GM21576 (cell line): ENCODE measurements around the gene CACNA1G.

Experiments
- ATAC-seq: cut with Tn5 transposase; IDR thresholded peaks from one replicate; pipeline ENCODE4 v1.9.1; 2021; ENCODE audit warnings: mild to moderate bottlenecking, moderate library complexity; ENCODE audit not compliant: unreplicated experiment

Gene CACNA1G

DNA sequence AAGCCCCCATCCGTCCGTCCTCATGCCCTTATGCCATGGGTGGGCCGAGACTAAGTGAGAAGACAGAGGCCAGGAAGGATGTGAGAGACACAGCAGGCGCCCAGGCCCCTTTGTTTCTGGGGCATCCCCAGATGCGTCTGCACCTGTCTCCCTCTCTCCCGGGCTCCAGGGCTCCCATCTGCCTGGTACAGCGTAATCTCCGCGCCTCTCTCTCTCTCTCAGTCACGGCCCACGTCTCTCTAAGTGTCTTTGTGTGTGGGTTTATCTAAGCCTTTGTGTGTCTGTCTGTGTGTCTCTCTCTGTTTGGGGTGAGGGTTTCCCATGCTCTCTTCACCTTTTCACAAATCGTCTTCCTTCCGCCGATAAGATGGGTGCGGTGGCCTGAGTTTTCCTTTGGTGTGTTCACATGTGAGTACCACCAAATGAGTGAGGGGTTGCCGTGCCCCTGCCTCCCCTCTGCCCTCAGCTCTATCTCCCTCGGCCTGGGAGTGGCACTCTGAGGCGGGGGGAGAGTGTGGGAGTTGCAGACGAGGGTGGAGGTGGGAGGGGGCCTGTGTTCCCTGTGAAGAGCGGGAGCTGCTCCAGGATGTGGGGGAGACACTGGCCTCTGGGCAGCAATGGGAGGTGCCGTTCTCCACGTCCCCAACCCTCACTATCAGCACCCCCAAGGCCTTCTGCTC, 48.3 kb downstream of the CACNA1G start:
- no peak for ATAC-seq

DNA sequence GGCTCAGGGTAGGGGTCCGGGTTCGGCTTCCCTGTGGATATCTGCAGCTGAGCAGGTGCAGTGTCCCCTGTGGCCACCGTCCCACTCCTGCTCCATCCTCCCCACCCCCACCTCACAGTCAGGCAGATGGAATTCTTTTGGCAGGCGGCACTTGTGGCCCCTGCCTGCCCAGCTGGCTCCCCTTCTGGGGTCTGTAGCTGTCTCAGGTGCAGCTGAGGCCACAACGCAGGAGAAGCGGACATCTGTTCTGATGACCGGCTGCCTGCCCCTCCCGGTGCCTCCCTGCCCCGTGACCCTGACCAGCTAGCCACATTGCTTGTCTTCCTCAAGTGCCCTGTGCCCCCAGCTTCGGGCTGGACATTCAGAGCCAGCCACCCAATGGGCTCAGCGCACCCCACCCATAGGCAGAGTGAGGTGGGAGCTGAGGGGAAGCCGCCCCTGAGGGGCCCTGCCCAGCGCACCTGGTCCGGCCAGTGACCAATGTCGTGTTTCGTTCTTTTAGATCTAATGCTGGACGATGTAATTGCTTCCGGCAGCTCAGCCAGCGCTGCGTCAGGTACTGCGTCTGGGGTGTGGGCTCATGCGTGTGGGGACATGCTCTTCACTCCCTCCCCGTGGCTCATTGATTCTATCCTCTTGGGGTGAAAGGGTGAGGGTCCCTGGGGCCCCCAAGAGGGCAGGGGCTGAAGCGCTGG, 49.0 kb downstream of the CACNA1G start:
- no peak for ATAC-seq

DNA sequence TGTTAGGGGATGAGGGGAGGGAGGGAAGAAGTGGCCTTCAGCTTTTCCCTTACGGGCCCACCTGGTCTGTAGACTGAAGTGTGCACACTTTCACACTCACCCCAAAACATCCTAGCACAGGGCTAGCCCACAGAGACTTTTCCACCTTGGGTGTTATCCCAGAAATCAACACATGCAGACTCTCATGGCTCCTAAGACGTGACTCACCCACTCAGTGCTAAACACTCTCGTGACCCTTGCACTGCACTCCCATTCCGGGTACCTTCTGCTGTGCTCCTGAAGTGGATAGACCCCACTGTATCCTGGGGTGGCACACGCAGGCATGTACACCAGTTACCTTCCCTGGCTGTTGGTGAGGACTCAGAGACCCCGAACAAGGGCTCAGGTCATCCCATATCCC, 51.1 kb downstream of the CACNA1G start:
- ATAC-seq: no peak

DNA sequence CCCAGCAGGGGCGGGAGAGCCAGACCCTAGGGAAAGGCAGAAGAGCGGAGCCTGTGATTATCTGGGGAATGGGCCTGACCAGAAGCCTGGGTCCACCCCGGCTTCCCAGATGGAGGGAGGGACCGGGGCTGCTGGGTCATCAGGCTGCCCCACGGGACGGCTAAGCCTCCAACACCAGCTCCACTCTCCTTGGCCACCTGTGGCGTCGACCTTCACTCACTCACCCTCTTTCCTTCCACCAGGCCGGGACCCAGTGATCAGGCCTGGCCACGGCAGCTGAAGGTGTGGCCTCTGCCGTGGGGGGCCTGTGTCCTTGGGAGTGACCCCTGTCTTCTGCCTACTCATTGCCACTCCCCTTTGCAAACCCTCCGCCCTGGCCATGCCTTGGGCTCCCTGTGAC, 51.8 kb downstream of the CACNA1G start:
- ATAC-seq: no peak

DNA sequence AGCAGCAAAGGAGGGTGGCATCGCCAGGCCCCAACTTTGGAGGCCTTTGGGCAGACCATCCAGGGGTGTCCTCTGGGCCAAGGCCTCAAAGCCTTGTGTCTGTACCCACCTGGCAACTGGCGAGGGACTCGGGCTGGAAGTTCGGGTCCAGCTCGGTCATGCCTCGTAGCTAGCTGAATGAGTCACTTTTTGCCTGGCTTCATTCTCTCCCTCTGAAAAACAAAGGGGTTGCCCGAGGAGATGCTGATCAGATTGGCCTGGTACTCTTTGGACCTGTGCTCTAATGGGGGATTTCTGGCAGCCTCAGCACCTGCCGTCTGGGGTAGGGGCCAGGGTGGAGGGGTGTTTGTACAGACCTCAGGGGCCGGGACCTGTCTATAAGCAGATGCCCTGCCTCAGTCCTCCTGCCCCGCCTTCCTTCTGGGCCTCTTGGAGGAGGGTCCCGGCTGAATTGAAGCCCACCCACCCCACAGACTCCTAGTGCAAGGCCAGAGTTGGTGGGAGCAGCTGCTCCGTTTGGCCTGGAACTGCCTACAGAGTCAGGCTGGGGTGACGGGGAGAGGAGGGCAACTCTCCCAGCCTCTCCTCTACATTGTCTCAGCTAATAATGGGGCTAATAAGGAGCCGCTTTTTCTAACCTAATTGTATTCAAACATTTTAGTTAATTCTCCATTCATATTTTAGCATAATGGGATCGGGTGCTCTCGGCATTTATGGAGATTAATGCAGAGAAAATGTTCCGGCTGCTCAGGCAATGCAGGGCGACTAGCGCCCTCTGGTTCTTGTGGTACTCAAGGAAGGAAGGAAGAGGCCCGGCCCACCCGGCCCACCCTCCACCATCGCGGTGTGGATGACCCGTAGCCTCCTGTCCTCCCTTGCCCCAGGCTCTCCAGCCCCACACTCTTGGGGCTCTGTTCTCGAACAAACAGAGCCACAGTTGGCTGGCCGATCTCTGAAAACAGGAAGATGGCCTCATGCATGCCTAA, 52.8 kb downstream of the CACNA1G start:
- no peak for ATAC-seq

DNA sequence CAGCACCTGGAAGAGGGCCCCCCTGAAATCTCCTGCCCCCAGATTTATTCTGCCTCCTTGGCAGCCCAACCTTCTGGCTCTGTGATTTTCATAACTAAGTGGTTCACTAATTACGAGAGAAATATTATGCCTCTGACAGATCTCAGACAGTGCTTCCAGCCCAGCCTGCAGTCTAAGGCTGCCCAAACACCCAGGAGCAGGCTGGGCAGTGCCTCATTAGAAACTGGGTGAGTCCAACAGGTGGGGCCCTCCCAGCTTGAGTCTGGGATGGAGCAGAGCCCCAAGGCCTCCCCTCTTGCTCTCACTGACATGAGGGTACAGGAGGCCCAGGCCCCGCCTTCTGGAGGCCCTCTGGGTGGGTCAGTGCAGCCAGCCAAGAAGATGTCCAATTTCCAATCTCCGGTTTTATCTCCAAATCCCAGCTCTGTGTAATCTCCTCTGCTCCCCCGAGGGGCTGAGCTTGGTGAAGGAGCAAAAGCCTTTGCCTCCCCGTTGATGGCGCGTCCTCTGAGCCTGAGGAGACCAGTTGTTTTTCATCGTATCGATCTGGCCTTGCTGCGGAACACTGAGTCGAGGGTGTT, 54.0 kb downstream of the CACNA1G start:
- no peak for ATAC-seq

DNA sequence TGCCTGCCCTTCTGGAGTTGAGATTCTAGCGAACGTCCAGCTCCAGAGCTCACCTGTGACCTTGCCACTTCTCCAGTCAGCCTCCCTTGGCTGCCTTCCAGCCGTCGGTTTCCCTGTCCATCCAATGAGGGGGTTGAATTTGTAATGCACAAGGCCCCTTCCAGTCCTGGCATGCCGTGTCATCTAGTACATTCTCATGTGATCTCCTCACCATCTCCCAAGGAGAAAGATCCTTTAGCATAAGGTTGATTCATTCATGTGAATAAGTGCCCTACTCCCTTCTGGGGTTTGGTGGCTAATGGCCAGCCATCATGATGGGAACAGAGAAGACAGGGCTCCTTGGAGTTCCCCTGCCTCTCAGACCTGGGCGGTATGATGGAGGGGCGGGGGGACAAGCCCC, 55.3 kb downstream of the CACNA1G start:
- ATAC-seq: no peak

DNA sequence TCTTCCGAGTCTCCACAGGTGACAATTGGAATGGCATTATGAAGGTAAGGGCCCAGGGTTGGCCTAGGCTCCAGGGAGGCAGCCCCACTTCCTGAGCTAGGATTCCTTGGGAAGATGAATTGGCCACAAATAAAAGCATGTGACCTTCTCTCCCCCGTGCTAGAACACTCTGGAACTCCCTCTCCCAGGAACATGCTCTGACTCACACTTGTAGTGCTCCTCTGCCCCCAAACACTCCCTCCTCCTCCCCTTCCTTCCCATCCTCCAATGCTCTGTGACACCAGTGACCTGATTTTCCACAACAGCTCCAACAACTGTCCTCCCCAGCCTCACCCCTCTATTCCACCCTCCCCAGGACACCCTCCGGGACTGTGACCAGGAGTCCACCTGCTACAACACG, 57.8 kb downstream of the CACNA1G start:
- no peak for ATAC-seq

DNA sequence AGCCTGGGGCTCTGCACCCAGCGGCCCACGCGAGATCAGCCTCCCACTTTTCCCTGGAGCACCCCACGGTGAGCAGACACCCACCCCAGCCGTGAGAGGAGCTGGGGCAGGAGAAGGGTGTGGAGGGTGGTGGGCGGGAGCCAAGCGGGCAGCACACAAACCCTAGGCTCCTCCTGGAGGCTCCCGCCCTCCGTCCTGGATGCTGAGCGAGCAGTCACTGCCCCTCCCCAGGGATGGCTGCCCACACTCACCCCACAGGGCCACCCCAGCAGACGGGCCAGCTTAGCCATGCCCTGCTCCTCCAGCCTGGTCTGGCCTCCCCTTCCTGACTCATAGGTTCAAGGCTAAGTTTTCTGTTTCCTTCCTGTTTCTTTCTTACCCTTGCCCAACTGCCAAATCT, 58.4 kb downstream of the CACNA1G start:
- ATAC-seq: no peak

DNA sequence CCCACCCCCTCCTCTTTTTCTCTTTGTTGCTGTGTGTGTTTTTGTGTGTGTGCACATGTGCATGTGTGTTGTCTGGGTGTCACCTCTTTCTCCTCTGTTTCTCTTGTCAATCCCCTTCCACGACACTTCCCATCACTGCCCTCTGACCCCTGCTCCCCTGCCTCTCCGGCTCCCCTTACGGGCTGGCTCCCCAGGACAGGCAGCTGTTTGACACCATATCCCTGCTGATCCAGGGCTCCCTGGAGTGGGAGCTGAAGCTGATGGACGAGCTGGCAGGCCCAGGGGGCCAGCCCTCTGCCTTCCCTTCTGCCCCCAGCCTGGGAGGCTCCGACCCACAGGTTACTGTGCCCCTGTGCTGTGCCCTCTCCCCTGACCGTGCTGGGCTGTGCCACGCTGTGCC, 59.0 kb downstream of the CACNA1G start:
- ATAC-seq: no peak

DNA sequence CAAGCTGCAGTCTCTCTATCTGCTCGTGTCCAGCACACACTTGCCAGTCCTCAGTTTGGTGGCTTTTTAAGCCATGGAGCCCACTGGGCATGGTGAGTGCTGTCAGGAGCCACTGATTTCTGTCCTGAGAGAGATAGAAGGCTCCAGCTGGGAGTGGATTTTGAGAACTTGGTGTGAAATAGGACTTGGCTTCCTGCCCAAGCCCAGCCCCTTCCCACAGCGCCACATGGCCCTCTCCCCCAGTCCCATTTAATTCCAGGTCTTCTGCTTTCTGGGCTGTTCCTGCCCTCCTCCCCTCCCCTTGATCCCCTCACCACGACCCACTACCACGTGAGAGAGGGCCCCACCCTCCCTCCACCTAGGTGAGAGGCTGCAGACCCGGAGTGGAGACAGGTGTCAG, 59.7 kb downstream of the CACNA1G start:
- ATAC-seq: no peak

DNA sequence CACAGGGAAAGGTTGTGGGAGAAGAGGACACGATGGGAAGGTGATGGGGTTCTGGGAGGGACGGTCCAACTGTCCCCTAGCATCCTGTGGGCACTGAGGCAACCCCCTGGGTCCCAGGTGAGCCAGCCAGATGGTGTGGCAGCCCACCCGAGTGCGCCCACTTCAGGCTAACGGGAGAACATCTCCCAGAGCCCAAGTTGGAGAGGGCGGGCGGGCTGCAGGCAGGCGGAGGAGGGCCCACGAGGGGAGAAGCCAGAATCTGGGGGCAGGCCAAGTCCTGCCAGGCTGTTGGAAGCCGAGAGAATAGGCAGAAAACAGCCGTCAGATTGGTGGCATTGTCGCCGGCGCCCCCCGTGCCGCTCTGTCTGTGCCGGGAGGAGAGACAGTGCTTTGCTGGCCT, 60.3 kb downstream of the CACNA1G start:
- no peak for ATAC-seq

DNA sequence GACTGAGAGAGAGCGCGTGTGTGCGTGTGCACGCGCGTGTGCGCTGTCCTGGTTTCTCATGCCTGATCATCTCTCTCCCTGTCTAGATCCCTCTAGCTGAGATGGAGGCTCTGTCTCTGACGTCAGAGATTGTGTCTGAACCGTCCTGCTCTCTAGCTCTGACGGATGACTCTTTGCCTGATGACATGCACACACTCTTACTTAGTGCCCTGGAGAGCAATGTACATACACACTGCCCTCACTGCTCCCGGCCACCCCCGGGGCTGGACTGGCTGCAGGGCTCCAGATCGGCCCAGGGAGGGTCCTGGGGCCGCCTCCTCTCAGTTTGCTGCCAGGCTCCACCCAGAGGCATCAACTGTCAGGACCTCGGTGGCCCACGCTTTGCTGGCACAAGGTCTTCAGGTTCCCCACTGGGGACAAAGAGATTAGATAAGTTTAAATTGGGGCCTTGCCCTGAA, 61.1 kb downstream of the CACNA1G start:
- ATAC-seq: no peak

DNA sequence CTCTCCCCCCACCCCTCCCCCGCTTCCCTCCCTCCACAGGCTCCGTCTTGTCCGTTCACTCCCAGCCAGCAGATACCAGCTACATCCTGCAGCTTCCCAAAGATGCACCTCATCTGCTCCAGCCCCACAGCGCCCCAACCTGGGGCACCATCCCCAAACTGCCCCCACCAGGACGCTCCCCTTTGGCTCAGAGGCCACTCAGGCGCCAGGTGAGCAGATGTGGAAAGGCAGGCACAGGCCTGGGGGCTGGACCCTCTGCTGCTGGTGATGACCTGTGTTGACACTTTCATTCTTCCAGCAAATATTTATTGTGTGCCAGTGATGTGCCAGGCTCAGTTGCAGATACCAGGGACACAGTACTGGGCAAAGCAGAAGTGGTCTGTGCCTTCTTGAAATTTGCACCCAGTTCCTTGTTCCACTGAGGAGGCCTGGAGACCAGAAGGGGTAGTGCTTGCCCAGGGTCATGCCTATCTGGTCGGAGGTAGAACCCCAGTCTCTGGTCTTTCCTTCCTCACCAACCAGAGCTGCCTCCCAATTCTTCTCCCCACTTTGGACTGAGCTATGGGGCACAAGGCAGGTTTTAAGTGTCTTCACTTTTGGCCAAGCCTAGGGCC, 63.9 kb downstream of the CACNA1G start:
- no peak for ATAC-seq

DNA sequence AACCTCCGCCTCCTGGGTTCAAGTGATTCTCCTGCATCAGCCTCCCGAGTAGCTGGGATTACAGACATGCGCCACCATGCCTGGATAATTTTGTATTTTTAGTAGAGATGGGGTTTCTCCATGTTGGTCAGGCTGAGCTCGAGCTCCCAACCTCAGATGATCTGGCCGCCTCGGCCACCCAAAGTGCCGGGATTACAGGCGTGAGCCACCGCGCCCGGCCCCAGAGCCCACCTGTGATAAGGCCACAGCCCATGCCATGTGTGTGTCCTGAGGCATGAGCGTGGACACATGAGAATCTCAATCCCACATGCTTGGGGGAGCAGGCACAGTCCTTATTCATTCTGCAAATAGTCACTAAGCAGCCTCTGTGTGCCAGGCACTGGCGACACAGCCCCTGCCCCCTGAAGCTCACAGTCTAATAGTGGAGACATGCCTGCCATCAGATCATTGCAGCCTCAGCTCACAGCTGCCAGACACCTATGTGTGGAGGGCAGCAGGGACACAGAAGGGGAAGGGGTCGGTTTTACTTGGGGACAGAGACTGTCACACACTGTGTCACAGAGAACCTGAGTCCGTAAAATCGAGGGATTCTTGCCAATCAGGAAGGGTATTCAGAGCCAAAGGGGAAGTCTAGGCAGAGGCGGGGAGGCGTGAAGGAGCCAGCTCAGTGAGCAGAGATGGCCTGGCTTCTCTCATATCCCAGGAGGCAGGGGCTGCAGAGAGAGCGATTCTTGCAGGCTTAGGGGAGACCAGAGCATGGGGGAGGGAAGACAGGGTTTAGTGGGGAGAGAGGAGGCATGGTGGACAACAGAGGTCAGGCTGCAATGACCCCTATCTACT, 64.7 kb downstream of the CACNA1G start:
- ATAC-seq: no peak

DNA sequence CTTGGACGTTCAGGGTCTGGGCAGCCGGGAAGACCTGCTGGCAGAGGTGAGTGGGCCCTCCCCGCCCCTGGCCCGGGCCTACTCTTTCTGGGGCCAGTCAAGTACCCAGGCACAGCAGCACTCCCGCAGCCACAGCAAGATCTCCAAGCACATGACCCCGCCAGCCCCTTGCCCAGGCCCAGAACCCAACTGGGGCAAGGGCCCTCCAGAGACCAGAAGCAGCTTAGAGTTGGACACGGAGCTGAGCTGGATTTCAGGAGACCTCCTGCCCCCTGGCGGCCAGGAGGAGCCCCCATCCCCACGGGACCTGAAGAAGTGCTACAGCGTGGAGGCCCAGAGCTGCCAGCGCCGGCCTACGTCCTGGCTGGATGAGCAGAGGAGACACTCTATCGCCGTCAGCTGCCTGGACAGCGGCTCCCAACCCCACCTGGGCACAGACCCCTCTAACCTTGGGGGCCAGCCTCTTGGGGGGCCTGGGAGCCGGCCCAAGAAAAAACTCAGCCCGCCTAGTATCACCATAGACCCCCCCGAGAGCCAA, 65.6 kb downstream of the CACNA1G start:
- ATAC-seq: no peak

DNA sequence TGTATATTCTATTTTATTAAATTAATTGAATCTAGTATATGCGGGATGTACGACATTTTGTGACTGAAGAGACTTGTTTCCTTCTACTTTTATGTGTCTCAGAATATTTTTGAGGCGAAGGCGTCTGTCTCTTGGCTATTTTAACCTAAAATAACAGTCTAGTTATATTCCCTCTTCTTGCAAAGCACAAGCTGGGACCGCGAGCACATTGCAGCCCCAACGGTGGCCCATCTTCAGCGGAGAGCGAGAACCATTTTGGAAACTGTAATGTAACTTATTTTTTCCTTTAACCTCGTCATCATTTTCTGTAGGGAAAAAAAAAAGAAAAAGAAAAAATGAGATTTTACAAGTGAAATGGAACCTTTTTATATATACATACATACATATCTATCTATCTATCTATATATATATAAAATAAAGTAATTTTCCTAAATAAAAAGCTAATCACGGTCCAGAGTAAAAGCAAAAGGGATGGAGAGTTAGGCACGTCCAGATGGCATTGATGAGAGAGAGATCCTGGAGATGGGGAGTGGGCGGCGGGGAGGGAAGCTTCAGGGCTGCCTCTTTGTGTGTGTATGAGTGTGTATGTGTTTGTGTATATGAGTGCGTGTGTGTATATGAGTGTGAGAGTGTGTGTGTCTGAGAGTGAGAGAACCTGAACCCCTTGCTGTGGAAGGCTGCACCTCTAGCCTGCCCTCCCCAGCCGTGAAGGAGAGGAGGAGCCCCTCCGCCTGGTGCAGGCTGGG, 66.7 kb downstream of the CACNA1G start:
- no peak for ATAC-seq

DNA sequence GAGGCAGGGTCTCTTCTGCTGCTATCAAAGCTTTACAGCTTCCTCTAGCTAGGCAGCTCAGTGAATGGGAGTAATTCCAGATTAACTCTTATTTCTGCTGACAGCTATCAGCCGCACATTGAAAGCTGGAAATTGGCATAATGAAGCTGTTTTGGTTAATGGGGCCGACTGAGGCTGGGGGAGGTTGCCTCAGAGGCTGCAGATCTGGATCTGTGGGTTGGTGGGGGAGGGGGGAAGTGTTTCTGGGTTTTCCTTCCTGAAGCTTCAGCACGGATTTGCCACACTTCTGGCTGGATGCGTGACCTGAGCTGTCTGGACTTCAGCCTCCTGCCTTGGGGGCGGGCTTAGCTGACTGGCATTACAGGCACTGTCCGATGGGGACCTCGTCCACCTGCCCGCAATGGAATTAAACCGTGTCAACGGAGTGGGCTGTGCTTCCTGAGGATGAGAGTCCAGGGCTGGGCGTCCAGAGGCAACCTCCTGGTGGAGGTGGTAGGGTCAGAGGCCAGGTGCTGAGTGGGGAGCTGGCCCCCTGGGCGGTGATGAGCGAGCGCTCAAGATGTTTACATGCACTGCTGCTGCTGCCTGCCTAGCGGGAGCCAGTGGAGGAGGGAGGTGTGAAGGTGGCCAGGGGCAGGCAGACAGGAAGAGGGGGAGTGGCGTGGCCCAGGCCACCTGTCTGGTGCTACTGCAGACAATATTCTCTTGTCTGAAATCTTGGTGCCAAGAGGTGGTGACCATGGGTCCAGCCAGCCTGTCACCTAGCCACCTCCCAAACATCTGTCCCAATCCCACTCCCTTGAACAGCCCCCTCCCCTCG, 67.5 kb downstream of the CACNA1G start:
- ATAC-seq: no peak
